Testis (tissue), 2 donors: Measurements from ENCODE around the gene PZP.

Source experiments
- POLR2A ChIP-seq: fragments of 450-650 bp; IDR thresholded peaks from one replicate; pipeline ENCODE4 v1.6.1; 2017; ENCODE audit warnings: antibody characterized with exemption, mild to moderate bottlenecking, moderate library complexity
- TF ChIP-seq, protein P1 (sequence below), 3 experiments: fragments of 450-650 bp in 2 of 3; fragments of 200-600 bp in 1 of 3; sonication (generic) in 1 of 3; IDR thresholded peaks; one replicate each; pipeline ENCODE4 v1.5.1; 2016 to 2019; ENCODE audit warnings: antibody characterized with exemption in 3 of 3, mild to moderate bottlenecking in 2 of 3, moderate library complexity in 1 of 3

DNA sequence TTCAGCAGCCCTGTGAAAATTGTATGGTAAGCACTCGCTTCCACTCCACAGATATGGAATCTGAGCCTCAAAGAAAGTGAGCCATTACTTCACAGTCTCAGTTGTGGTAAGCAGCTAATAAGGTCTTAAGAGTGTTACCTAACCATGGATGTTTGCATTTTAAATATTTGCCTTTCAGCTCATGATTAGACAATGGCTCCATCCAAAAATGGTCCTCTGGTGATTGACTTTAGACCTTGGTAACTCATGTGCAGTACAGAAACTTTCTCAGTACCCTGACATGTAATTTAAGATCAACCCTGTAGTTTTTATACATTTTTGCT, 94.2 kb downstream of the PZP start:
- TF ChIP-seq, protein P1, sequence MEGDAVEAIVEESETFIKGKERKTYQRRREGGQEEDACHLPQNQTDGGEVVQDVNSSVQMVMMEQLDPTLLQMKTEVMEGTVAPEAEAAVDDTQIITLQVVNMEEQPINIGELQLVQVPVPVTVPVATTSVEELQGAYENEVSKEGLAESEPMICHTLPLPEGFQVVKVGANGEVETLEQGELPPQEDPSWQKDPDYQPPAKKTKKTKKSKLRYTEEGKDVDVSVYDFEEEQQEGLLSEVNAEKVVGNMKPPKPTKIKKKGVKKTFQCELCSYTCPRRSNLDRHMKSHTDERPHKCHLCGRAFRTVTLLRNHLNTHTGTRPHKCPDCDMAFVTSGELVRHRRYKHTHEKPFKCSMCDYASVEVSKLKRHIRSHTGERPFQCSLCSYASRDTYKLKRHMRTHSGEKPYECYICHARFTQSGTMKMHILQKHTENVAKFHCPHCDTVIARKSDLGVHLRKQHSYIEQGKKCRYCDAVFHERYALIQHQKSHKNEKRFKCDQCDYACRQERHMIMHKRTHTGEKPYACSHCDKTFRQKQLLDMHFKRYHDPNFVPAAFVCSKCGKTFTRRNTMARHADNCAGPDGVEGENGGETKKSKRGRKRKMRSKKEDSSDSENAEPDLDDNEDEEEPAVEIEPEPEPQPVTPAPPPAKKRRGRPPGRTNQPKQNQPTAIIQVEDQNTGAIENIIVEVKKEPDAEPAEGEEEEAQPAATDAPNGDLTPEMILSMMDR (IDR thresholded peaks at IDR 0.05), result no peak
- no peak for TF ChIP-seq POLR2A
